Central memory CD8-positive, alpha-beta T cell (primary cell): ENCODE measurements around the gene MACIR.

Source experiments
- ATAC-seq: fragments of 150-1000 bp; cut with Tn5 transposase; replicated peaks from 2 replicates; pipeline ENCODE4 v1.10.0; 2022; ENCODE audit warnings: mild to moderate bottlenecking, moderate FRiP score, moderate number of reproducible peaks; ENCODE audit not compliant: poor library complexity, severe bottlenecking; ENCODE audit errors: extremely low read depth
- DNase-seq, 2 donors: peaks; one replicate each; pipeline ENCODE4 v3.0.0; 2021; ENCODE audit warnings: low spot score in 2 of 2
- H3K27ac Mint-ChIP-seq: one replicate; pipeline ENCODE4 v1.8.0; 2022; ENCODE audit warnings: low read depth, mild to moderate bottlenecking, moderate library complexity, mixed read lengths
- H3K27me3 Mint-ChIP-seq: one replicate; pipeline ENCODE4 v1.8.0; 2022; ENCODE audit warnings: mixed read lengths
- H3K36me3 Mint-ChIP-seq: one replicate; pipeline ENCODE4 v1.8.0; 2022; ENCODE audit warnings: mild to moderate bottlenecking, moderate library complexity, mixed read lengths; ENCODE audit not compliant: insufficient read depth
- H3K4me1 Mint-ChIP-seq: one replicate; pipeline ENCODE4 v1.8.0; 2022; ENCODE audit warnings: mixed read lengths
- H3K4me3 Mint-ChIP-seq: one replicate; pipeline ENCODE4 v1.8.0; 2022; ENCODE audit warnings: mild to moderate bottlenecking, moderate library complexity, mixed read lengths
- H3K9me3 Mint-ChIP-seq: one replicate; pipeline ENCODE4 v1.8.0; 2022; ENCODE audit warnings: mixed read lengths

Gene MACIR

GRCh38 chr5:103224894-103225246 lies 33.7 kb upstream of the MACIR start:
- no peaks in the 10 kb centered on the region for H3K9me3 Mint-ChIP-seq
- no peak overlapping the region for H3K27ac Mint-ChIP-seq
- H3K27me3 Mint-ChIP-seq = peaks cover 47% of the 10 kb centered on the region
- no peak for ATAC-seq
- peaks cover under 1% of the 10 kb centered on the region for H3K36me3 Mint-ChIP-seq
- no peaks in the 10 kb centered on the region for H3K4me1 Mint-ChIP-seq
- DNase-seq = no peak
- H3K4me3 Mint-ChIP-seq = no peak overlapping the region

- Mint-ChIP-seq H3K36me3 (no peaks in the 10 kb centered on the region), H3K4me1 (no peaks in the 10 kb centered on the region), H3K4me3 (no peak overlapping the region), H3K27ac (no peak overlapping the region), H3K27me3 (peaks cover 47% of the 10 kb centered on the region), H3K9me3 (no peaks in the 10 kb centered on the region)
- ATAC-seq = no peak
- DNase-seq = no peak
Measured at GRCh38 chr5:103228061-103228460, 30.5 kb upstream of the MACIR start.

GRCh38 chr5:103228588-103228987 lies 30.0 kb upstream of the MACIR start:
- Mint-ChIP-seq H3K4me1 (no peaks in the 10 kb centered on the region), H3K9me3 (no peaks in the 10 kb centered on the region), H3K36me3 (no peaks in the 10 kb centered on the region), H3K4me3 (no peak overlapping the region), H3K27me3 (peaks cover 47% of the 10 kb centered on the region), H3K27ac (no peak overlapping the region)
- no peak for ATAC-seq
- DNase-seq = no peak

GRCh38 chr5:103232393-103232999 lies 26.1 kb upstream of the MACIR start:
- H3K4me3 Mint-ChIP-seq = no peak overlapping the region
- H3K27me3 Mint-ChIP-seq = peaks cover 22% of the 10 kb centered on the region
- peak; percentile 49 for ATAC-seq
- no peaks in the 10 kb centered on the region for H3K36me3 Mint-ChIP-seq
- H3K4me1 Mint-ChIP-seq = no peaks in the 10 kb centered on the region
- no peak for DNase-seq
- no peaks in the 10 kb centered on the region for H3K9me3 Mint-ChIP-seq
- H3K27ac Mint-ChIP-seq = no peak overlapping the region

GRCh38 chr5:103234239-103234975 lies 24.2 kb upstream of the MACIR start:
- no peak overlapping the region for H3K27ac Mint-ChIP-seq
- no peak overlapping the region for H3K4me3 Mint-ChIP-seq
- H3K27me3 Mint-ChIP-seq = peaks cover 20% of the 10 kb centered on the region
- DNase-seq (no peak), ATAC-seq (no peak)
- H3K36me3 Mint-ChIP-seq = no peaks in the 10 kb centered on the region
- H3K4me1 Mint-ChIP-seq = no peaks in the 10 kb centered on the region
- H3K9me3 Mint-ChIP-seq = no peaks in the 10 kb centered on the region

- ATAC-seq (no peak), DNase-seq (no peak)
- no peaks in the 10 kb centered on the region for H3K9me3 Mint-ChIP-seq
- H3K27me3 Mint-ChIP-seq = peaks cover 27% of the 10 kb centered on the region
- no peak overlapping the region for H3K4me3 Mint-ChIP-seq
- no peaks in the 10 kb centered on the region for H3K4me1 Mint-ChIP-seq
- no peak overlapping the region for H3K27ac Mint-ChIP-seq
- no peaks in the 10 kb centered on the region for H3K36me3 Mint-ChIP-seq
Measured at GRCh38 chr5:103235891-103236290, 22.7 kb upstream of the MACIR start.

- DNase-seq = no peak
- no peaks in the 10 kb centered on the region for H3K36me3 Mint-ChIP-seq
Measured at GRCh38 chr5:103237778-103238177, 20.8 kb upstream of the MACIR start.

GRCh38 chr5:103243665-103244064 lies 14.9 kb upstream of the MACIR start:
- DNase-seq (no peak), ATAC-seq (no peak)
- H3K27ac Mint-ChIP-seq = no peak overlapping the region
- H3K9me3 Mint-ChIP-seq = no peaks in the 10 kb centered on the region
- no peak overlapping the region for H3K4me3 Mint-ChIP-seq
- H3K36me3 Mint-ChIP-seq = no peaks in the 10 kb centered on the region
- peaks cover 8% of the 10 kb centered on the region for H3K4me1 Mint-ChIP-seq
- peaks cover 81% of the 10 kb centered on the region for H3K27me3 Mint-ChIP-seq

More at GRCh38 chr5:103237778-103238177, 20.8 kb upstream of the MACIR start:
- Mint-ChIP-seq H3K27ac (no peak overlapping the region), H3K27me3 (peaks cover 46% of the 10 kb centered on the region), H3K9me3 (no peaks in the 10 kb centered on the region), H3K4me3 (no peak overlapping the region), H3K4me1 (no peaks in the 10 kb centered on the region)
- ATAC-seq = no peak

GRCh38 chr5:103244398-103244797 lies 14.2 kb upstream of the MACIR start:
- Mint-ChIP-seq H3K27me3 (peaks cover 82% of the 10 kb centered on the region), H3K27ac (no peak overlapping the region), H3K4me1 (peaks cover 8% of the 10 kb centered on the region), H3K4me3 (no peak overlapping the region), H3K9me3 (no peaks in the 10 kb centered on the region), H3K36me3 (no peaks in the 10 kb centered on the region)
- DNase-seq (no peak), ATAC-seq (no peak)

GRCh38 chr5:103245761-103246160 lies 12.8 kb upstream of the MACIR start:
- DNase-seq = no peak
- no peak for ATAC-seq
- H3K9me3 Mint-ChIP-seq = no peaks in the 10 kb centered on the region

GRCh38 chr5:103247118-103247517 lies 11.4 kb upstream of the MACIR start:
- H3K4me3 Mint-ChIP-seq = no peak overlapping the region
- DNase-seq = no peak
- H3K9me3 Mint-ChIP-seq = no peaks in the 10 kb centered on the region
- H3K27ac Mint-ChIP-seq = no peak overlapping the region
- no peaks in the 10 kb centered on the region for H3K36me3 Mint-ChIP-seq
- peaks cover 8% of the 10 kb centered on the region for H3K4me1 Mint-ChIP-seq
- peaks cover 85% of the 10 kb centered on the region for H3K27me3 Mint-ChIP-seq
- ATAC-seq = no peak

More at GRCh38 chr5:103245761-103246160, 12.8 kb upstream of the MACIR start:
- no peak overlapping the region for H3K4me3 Mint-ChIP-seq
- H3K27me3 Mint-ChIP-seq = peaks cover 85% of the 10 kb centered on the region
- H3K36me3 Mint-ChIP-seq = no peaks in the 10 kb centered on the region
- peaks cover 8% of the 10 kb centered on the region for H3K4me1 Mint-ChIP-seq
- H3K27ac Mint-ChIP-seq = no peak overlapping the region

GRCh38 chr5:103249068-103249467 lies 9.5 kb upstream of the MACIR start:
- ATAC-seq (no peak), DNase-seq (no peak)
- no peak overlapping the region for H3K4me3 Mint-ChIP-seq
- no peak overlapping the region for H3K27ac Mint-ChIP-seq
- no peaks in the 10 kb centered on the region for H3K9me3 Mint-ChIP-seq
- H3K36me3 Mint-ChIP-seq = no peaks in the 10 kb centered on the region
- H3K27me3 Mint-ChIP-seq = peaks cover 69% of the 10 kb centered on the region
- peaks cover 8% of the 10 kb centered on the region for H3K4me1 Mint-ChIP-seq

GRCh38 chr5:103254921-103255320 lies 3.6 kb upstream of the MACIR start:
- Mint-ChIP-seq H3K27me3 (peaks cover 44% of the 10 kb centered on the region), H3K4me3 (no peak overlapping the region), H3K4me1 (peaks cover 6% of the 10 kb centered on the region), H3K36me3 (peaks cover 2% of the 10 kb centered on the region), H3K27ac (no peak overlapping the region), H3K9me3 (no peaks in the 10 kb centered on the region)
- ATAC-seq = no peak
- no peak for DNase-seq
